ENCODE results near the gene ANKRD52. TPM values are rescaled to one million over a fixed set of nuclear protein-coding genes. Genes with fewer than 3 reads are reported as not detected.

Gene ANKRD52
- total and polyA plus RNA-seq, 2 experiments from 2014 or later = 20.3 to 25.2 TPM

DNA sequence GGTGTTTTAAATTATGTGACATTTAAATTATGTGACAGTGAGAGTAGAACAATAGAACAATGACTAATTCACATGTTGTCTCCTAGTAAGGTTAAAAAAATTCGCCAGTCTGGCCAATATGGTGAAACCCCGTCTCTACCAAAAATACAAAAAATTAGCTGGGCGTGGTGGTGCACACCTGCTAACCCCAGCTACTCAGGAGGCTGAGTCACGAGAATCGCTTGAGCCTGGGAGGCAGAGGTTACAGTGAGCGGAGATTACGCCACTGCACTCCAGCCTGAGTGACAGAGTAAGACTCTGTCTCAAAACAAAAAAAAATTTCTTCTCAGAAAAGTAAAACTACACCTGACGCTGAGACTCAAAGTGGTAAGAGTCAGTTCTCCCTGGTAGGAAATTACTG, 39.2 kb upstream of the ANKRD52 start (continued):
- TF ChIP-seq, protein P1, sequence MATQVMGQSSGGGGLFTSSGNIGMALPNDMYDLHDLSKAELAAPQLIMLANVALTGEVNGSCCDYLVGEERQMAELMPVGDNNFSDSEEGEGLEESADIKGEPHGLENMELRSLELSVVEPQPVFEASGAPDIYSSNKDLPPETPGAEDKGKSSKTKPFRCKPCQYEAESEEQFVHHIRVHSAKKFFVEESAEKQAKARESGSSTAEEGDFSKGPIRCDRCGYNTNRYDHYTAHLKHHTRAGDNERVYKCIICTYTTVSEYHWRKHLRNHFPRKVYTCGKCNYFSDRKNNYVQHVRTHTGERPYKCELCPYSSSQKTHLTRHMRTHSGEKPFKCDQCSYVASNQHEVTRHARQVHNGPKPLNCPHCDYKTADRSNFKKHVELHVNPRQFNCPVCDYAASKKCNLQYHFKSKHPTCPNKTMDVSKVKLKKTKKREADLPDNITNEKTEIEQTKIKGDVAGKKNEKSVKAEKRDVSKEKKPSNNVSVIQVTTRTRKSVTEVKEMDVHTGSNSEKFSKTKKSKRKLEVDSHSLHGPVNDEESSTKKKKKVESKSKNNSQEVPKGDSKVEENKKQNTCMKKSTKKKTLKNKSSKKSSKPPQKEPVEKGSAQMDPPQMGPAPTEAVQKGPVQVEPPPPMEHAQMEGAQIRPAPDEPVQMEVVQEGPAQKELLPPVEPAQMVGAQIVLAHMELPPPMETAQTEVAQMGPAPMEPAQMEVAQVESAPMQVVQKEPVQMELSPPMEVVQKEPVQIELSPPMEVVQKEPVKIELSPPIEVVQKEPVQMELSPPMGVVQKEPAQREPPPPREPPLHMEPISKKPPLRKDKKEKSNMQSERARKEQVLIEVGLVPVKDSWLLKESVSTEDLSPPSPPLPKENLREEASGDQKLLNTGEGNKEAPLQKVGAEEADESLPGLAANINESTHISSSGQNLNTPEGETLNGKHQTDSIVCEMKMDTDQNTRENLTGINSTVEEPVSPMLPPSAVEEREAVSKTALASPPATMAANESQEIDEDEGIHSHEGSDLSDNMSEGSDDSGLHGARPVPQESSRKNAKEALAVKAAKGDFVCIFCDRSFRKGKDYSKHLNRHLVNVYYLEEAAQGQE (IDR thresholded peaks at IDR 0.05; ENCODE audit: unreplicated experiment) = no peak
- TF ChIP-seq POLR2AphosphoS5 (IDR thresholded peaks at IDR 0.05; ENCODE audit: low read depth) (no peak), CREB1 (CRISPR knock-in tag; IDR thresholded peaks at IDR 0.05; ENCODE audit: low read depth) (no peak)
- TF ChIP-seq, protein P2, sequence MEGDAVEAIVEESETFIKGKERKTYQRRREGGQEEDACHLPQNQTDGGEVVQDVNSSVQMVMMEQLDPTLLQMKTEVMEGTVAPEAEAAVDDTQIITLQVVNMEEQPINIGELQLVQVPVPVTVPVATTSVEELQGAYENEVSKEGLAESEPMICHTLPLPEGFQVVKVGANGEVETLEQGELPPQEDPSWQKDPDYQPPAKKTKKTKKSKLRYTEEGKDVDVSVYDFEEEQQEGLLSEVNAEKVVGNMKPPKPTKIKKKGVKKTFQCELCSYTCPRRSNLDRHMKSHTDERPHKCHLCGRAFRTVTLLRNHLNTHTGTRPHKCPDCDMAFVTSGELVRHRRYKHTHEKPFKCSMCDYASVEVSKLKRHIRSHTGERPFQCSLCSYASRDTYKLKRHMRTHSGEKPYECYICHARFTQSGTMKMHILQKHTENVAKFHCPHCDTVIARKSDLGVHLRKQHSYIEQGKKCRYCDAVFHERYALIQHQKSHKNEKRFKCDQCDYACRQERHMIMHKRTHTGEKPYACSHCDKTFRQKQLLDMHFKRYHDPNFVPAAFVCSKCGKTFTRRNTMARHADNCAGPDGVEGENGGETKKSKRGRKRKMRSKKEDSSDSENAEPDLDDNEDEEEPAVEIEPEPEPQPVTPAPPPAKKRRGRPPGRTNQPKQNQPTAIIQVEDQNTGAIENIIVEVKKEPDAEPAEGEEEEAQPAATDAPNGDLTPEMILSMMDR (conservative IDR thresholded peaks at IDR 0.05; ENCODE audit: low read depth in 2 of 2) = no peak

DNA sequence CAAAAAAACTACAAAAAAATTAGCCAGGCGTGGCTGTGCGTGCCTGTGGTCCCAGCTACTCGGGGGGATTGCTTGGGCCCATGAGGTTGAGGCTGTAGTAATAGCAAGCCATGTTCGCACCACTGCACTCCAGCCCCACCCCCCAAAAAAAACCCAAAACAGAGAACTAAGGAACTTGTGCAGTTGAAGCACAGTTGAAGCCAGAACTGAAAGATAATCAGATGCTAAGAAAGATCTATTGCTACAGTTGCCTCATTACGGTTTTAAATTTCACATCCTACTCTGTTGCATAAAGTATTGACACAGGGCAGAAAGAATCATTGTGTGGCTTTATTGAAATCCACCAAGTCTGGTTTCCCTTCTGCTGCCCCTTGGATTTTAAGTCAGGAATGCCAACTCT, 38.1 kb upstream of the ANKRD52 start:
- peak overlapping the region; percentile 48; the same call in 1 of the 2 replicates for H3K27ac ChIP-seq (ENCODE audit: low read depth)
- peaks cover 18% of the 10 kb centered on the region for H3K4me1 ChIP-seq (ENCODE audit: insufficient read depth)
- no peak overlapping the region for H3K4me3 ChIP-seq
- ATAC-seq (no peak), DNase-seq (ENCODE audit: low spot score) (no peak)
- H3K4me3 Mint-ChIP-seq = no peak overlapping the region
- peaks cover 11% of the 10 kb centered on the region for H3K27me3 Mint-ChIP-seq (ENCODE audit: insufficient read depth, low read depth, poor library complexity)
- no peaks in the 10 kb centered on the region for H3K9me2 ChIP-seq (ENCODE audit: insufficient read depth)
- peaks cover 29% of the 10 kb centered on the region for H3K36me3 Mint-ChIP-seq (ENCODE audit: low read depth)
- H3K36me3 ChIP-seq (ENCODE audit: insufficient read depth) = peaks cover 13% of the 10 kb centered on the region; the same call in 1 of the 2 replicates
- peaks cover 16% of the 10 kb centered on the region for H3K4me1 Mint-ChIP-seq
- no peaks in the 10 kb centered on the region for H3K9me3 Mint-ChIP-seq
- H3K4me2 ChIP-seq = no peak overlapping the region
- H3F3A ChIP-seq (replicated peaks; ENCODE audit: low read depth) = peaks cover 8% of the 10 kb centered on the region
- H3K79me2 ChIP-seq (replicated peaks; ENCODE audit: insufficient read depth) = peaks cover 85% of the 10 kb centered on the region
- H3K27me3 ChIP-seq (ENCODE audit: insufficient read depth) = no peaks in the 10 kb centered on the region
- H3K27ac Mint-ChIP-seq = no peak overlapping the region; the same call in 1 of the 2 replicates
- H4K20me1 ChIP-seq (replicated peaks; ENCODE audit: insufficient read depth) = peaks cover 20% of the 10 kb centered on the region
- no peak overlapping the region for H2AFZ ChIP-seq
- TF ChIP-seq EZH2 (IDR thresholded peaks at IDR 0.05; ENCODE audit: low read depth, unreplicated experiment) (no peak), CREB1 (CRISPR knock-in tag; IDR thresholded peaks at IDR 0.05; ENCODE audit: low read depth) (no peak), STAT1 (IDR thresholded peaks at IDR 0.05; ENCODE audit: unreplicated experiment) (no peak), NANOG (IDR thresholded peaks at IDR 0.05; ENCODE audit: borderline replicate concordance) (no peak), ZNF331 (CRISPR knock-in tag; IDR thresholded peaks at IDR 0.05; ENCODE audit: low read depth) (no peak), JUNB (IDR thresholded peaks at IDR 0.05; ENCODE audit: unreplicated experiment) (no peak), ZNF114 (CRISPR knock-in tag; IDR thresholded peaks at IDR 0.05) (no peak), POLR2AphosphoS5 (IDR thresholded peaks at IDR 0.05; ENCODE audit: low read depth) (no peak), EZH2phosphoT487 (IDR thresholded peaks at IDR 0.05; ENCODE audit: unreplicated experiment) (no peak)
- TF ChIP-seq, protein P2 (conservative IDR thresholded peaks at IDR 0.05; ENCODE audit: low read depth in 2 of 2) = no peak
- TF ChIP-seq, protein P1 (IDR thresholded peaks at IDR 0.05; ENCODE audit: unreplicated experiment) = no peak
- TF ChIP-seq, protein P3, sequence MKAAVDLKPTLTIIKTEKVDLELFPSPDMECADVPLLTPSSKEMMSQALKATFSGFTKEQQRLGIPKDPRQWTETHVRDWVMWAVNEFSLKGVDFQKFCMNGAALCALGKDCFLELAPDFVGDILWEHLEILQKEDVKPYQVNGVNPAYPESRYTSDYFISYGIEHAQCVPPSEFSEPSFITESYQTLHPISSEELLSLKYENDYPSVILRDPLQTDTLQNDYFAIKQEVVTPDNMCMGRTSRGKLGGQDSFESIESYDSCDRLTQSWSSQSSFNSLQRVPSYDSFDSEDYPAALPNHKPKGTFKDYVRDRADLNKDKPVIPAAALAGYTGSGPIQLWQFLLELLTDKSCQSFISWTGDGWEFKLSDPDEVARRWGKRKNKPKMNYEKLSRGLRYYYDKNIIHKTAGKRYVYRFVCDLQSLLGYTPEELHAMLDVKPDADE (IDR thresholded peaks at IDR 0.05) = no peak
